A673 (cell line): ENCODE measurements around the gene CDPF1.

ENCODE experiments used
- CTCF ChIP-seq: fragments of 300-800, 200-600 bp; sonication (generic); conservative IDR thresholded peaks from 2 replicates; pipeline ENCODE4 v1.5.1; 2017; ENCODE audit warnings: low read depth, mild to moderate bottlenecking, antibody characterized with exemption, low read length, moderate library complexity, mixed read lengths
- EZH2 ChIP-seq: fragments of 200-600 bp; sonication (generic); IDR thresholded peaks from 2 replicates; pipeline ENCODE4 v1.6.1; 2017; ENCODE audit warnings: borderline replicate concordance, low read depth, mild to moderate bottlenecking, mixed read lengths, antibody characterized with exemption, low read length; ENCODE audit not compliant: poor library complexity, severe bottlenecking

- no peak for TF ChIP-seq CTCF
- no peak for TF ChIP-seq EZH2
These were observed 41.0 kb upstream of the CDPF1 start for GRCh38 chr22:46290843-46291785.
